ENCODE measurements around the gene NXN.

The NXN gene

DNA sequence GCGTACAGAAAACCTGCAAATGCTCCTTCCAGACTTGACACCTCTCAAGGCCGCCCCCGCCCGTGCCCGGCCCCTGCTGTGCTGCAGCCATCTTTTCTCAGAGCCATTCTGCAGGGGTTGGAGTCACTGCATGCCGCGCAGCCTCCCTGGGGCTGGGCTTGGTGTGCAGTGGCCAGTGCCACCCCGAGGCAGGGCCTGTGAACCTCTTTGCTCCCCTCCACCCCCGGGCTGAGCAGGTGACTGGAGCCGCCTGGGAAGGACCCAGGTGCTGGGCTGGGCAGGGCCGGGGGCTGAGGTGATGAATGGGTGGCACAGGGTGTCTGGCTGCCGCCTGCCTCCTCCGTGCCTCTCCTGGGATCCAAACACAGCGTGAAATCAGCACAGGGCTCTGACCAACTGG is 177.1 kb downstream of the NXN start:
- TF ChIP-seq GATA2 (IDR thresholded peaks at IDR 0.05; ENCODE audit: low read depth, low read length) (no peak), GATA3 (IDR thresholded peaks at IDR 0.05; ENCODE audit: low read depth, low read length) (no peak)

DNA sequence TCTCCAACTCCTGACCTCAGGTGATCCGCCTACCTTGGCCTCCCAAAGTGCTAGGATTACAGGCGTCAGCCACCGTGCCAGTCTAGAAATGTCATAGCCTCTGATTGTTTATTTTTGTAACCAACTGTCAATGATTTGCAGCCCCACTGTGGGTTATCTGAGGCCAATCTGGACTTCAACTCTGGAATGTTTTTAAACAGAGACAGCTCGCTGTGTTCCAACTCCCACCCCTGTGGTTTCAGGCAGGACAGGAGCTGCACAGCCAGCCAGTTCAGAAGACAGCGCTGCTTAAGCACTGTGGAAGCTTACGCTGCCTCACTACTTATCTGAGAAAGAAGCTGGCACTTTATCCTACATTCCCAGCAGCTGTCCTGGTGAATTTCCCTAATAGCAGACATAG is 177.9 kb downstream of the NXN start:
- no peak for TF ChIP-seq GATA2 (IDR thresholded peaks at IDR 0.05; ENCODE audit: low read depth, low read length)

DNA sequence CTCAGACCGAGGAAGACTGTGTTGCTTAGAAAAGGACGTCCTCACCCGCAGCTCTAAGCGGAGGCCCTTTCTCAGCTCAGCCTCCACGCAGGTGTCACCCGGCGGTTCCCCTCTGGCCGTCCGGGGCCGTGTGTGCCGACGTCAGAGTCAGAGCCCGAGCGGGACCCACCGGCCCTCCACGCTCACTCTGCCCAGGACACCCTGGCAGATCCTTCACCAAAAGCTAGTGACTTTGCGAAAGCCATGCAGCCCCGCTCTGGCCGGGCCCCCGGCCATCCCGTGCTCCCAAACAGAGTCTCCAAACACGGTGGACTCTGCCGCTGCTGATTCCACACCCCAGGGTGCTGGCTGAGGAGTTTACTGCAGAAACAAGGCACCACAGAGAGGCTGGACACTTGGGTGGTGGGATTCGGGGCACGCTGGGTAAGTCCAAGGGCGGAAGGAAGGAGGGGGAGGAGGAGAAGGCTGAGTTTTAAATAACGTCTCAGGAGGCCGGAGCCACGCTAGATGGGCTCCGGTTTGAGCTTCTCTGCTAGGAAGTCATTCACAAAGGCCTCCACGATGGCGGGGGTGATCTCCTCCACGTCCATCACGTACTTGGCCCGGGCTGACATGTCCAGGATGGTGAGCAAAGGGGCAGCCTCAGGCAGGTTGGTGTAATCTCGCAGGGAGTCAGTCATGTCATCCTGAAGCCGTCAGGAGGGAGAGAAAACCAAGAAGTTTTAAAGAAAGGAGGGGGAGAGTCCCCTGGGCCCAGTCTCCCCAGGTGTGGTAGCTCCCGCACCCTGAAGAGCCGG is 178.9 kb downstream of the NXN start:
- TF ChIP-seq GATA3 (IDR thresholded peaks at IDR 0.05; ENCODE audit: low read depth, low read length) (no peak), GATA2 (IDR thresholded peaks at IDR 0.05; ENCODE audit: low read depth, low read length) (no peak)

DNA sequence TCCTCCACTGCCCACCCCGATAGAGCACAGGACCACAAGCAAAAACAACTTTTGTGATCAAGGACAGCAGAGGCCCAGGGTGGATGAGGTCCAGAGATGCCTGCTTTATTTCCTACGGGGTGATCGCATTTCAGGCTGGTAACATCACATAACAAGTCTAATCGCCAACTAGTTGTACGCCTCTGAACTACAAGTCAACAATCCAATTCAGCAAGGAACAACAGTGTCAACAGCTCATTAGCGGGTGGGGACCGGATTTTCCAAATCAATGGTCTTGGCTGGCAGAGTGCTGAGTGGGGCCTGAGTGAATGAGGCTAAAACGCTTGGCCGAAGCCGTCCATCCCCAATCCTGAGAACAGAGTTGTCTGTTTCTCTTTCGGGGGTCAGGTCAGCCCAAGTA is 180.3 kb downstream of the NXN start:
- TF ChIP-seq GATA2 (IDR thresholded peaks at IDR 0.05; ENCODE audit: low read depth, low read length) (no peak), GATA3 (IDR thresholded peaks at IDR 0.05; ENCODE audit: low read depth, low read length) (no peak)

DNA sequence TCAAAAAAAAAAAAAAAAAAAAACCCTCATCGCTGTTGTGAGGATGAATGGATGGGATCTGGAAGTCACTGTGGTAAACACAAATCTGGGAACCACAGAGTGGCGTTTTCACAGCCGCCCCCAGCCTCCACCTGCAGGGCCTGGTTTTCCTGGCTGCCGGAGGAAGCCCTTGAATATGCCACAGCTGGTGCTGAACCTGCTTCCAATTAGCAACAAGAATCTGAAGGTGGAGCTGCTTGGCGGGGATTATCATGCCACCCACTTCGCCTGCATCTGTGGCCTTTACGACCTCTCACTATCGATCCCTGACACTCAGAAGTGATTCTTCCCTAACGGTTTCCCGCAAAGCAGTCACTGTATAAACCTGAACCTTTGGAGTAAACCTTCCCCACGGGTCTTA is 181.3 kb downstream of the NXN start:
- TF ChIP-seq GATA3 (IDR thresholded peaks at IDR 0.05; ENCODE audit: low read depth, low read length): no peak
- no peak for TF ChIP-seq GATA2 (IDR thresholded peaks at IDR 0.05; ENCODE audit: low read depth, low read length)

- no peak for TF ChIP-seq GATA3 (IDR thresholded peaks at IDR 0.05; ENCODE audit: low read depth, low read length)
- TF ChIP-seq GATA2 (IDR thresholded peaks at IDR 0.05; ENCODE audit: low read depth, low read length): no peak
These were observed 182.2 kb downstream of the NXN start for GRCh38 chr17:797236-797840.

DNA sequence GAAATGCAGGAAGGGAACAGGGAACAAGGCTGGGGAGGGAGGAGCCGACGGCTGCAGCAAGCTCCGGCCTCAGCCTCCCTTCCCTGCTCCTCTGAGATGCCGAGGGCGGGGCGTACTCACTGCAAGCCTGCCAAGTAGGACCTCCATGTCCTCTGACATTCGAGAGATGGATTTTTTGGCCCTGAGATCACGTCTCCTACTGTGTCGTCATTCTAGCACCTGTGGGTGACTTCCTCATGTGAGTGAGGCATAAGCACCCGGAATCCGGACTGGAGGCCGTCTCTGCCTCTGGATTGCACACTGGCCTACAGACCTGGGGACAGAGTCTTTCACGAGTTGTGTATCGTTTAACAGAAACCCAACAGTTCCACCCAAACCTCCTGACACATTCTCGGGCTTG is 183.0 kb downstream of the NXN start:
- TF ChIP-seq GATA3 (IDR thresholded peaks at IDR 0.05; ENCODE audit: low read depth, low read length): no peak
- TF ChIP-seq GATA2 (IDR thresholded peaks at IDR 0.05; ENCODE audit: low read depth, low read length): no peak

DNA sequence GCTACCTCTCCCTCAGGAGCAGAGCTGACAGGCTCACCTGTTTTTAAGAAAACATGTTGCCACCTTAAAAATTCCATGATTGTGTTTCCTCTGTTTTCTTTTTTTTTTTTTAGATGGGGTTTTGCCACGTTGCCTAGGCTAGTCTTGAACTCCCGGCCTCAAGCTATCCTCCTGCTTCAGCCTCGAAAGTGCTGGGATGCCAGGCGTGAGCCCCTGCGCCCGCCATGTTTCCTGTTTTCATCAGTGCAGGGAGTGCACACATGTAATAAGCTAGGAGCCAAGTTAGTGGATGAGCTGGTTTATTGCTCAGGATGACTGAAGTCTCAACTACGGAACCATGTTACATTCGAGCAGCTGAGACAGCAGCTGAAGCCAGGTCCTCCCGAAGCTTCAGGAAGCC is 183.9 kb downstream of the NXN start:
- TF ChIP-seq GATA2 (IDR thresholded peaks at IDR 0.05; ENCODE audit: low read depth, low read length) (no peak), GATA3 (IDR thresholded peaks at IDR 0.05; ENCODE audit: low read depth, low read length) (no peak)

GRCh38 chr17:795276-795675 is 184.3 kb downstream of the NXN start:
- TF ChIP-seq GATA3 (IDR thresholded peaks at IDR 0.05; ENCODE audit: low read depth, low read length): no peak
- TF ChIP-seq GATA2 (IDR thresholded peaks at IDR 0.05; ENCODE audit: low read depth, low read length): no peak

DNA sequence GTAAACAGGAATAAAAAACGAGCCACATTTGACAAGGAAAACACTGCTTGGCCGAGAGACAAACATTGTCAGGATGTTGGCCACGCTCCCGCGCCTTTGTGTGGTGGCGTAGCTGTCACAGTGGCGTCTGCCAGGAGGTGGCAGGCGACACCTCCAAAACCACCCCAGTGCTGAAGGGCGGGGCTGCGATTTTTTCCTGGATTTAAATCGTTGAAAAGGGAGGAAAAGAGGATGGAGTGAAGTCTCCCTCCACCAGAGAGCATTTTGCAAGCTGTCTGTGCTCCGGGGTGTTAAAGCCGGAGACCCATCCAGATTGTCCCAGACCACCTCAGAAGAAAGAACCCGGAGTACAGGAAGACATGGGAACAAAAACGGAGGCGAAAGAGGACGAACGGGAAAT is 184.7 kb downstream of the NXN start:
- TF ChIP-seq GATA3 (IDR thresholded peaks at IDR 0.05; ENCODE audit: low read depth, low read length): no peak
- no peak for TF ChIP-seq GATA2 (IDR thresholded peaks at IDR 0.05; ENCODE audit: low read depth, low read length)

DNA sequence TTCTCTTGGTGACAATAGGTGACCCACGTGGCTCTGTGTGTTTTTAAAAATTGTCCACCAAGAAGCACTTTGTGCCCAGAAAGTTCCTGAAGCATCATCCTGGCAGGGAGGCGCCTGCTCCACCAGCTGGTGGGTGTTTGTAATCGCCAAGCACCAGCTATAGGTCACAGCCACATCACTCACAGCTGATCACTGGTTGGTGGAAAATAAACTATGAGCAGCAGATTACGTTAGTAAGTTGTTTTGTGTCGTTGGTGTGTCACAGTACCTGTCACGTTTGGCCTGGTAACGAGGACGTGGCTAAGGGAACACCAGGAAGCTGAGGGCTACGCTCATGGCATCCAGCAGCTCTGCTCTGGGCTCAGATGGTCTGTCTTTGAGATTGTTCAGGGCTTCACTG is 187.3 kb downstream of the NXN start:
- no peak for TF ChIP-seq GATA2 (IDR thresholded peaks at IDR 0.05; ENCODE audit: low read depth, low read length)

- TF ChIP-seq GATA3 (IDR thresholded peaks at IDR 0.05; ENCODE audit: low read depth, low read length) (no peak), GATA2 (IDR thresholded peaks at IDR 0.05; ENCODE audit: low read depth, low read length) (no peak)
These were observed 187.7 kb downstream of the NXN start for GRCh38 chr17:791829-792228.

DNA sequence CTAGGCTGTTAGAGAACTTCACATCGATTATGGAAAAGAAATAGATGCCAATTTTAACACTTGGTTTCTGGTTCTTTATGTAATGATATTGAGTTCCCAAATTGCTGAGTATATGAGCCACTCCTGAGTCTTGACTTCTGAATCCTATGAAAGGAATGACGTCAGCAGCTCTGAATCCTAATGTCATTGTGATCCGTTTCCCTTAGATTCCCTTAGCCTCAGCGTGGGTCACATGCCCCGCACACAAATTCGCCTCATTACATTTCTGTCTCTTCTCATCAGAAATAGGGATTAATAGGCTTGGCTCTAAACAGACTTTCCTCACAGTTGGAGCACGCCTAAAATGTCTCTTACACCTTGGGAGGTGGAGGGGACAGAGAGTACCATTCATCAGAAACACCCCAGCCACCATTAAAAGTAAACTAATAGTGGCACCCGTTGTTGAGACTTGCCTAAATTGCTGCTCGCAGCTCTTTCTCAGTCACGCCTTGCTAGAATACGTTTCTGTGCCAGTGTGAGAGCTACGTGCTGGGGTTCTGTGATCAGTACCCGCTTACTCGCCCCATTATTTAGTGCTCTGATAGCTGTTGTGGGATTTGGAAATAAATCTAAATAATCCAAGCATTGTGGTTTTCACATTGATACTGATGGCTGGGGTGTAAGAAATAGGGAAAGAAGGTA is 190.3 kb downstream of the NXN start:
- TF ChIP-seq GATA2 (IDR thresholded peaks at IDR 0.05; ENCODE audit: low read depth, low read length): no peak
- TF ChIP-seq GATA3 (IDR thresholded peaks at IDR 0.05; ENCODE audit: low read depth, low read length): no peak

- TF ChIP-seq GATA3 (IDR thresholded peaks at IDR 0.05; ENCODE audit: low read depth, low read length) (no peak), GATA2 (IDR thresholded peaks at IDR 0.05; ENCODE audit: low read depth, low read length) (no peak)
These were observed 191.0 kb downstream of the NXN start for GRCh38 chr17:788551-788950.

- TF ChIP-seq GATA2 (IDR thresholded peaks at IDR 0.05; ENCODE audit: low read depth, low read length): no peak
- no peak for TF ChIP-seq GATA3 (IDR thresholded peaks at IDR 0.05; ENCODE audit: low read depth, low read length)
These were observed 191.8 kb downstream of the NXN start for GRCh38 chr17:787641-788221.
